IPS DF 6.9 (cell line): ENCODE data around the gene F11R.
A peak's percentile ranks its signal among the peaks of the same experiment; 100 is the strongest.
"Not testable (repeated sequence)": the region's sequence is repeated elsewhere in the genome, so short reads cannot be mapped to it uniquely, and the experiment has no call there.

ENCODE experiments used
- DNase-seq: peaks from one replicate; pipeline ENCODE4 v3.0.0-alpha.2; 2013; ENCODE audit warnings: low read depth, low spot score
- H3K27ac ChIP-seq: one replicate; pipeline ENCODE4 v1.5.1; 2013; ENCODE audit warnings: low read length, control low read depth
- H3K27me3 ChIP-seq: 2 replicates; pipeline ENCODE4 v1.6.1; 2013; ENCODE audit warnings: mild to moderate bottlenecking, low read length; ENCODE audit not compliant: control insufficient read depth, insufficient read depth
- H3K36me3 ChIP-seq: 2 replicates; pipeline ENCODE4 v1.6.1; 2013; ENCODE audit warnings: low read length; ENCODE audit not compliant: control insufficient read depth, insufficient read depth
- H3K4me1 ChIP-seq: 2 replicates; pipeline ENCODE4 v1.6.1; 2013; ENCODE audit warnings: low read length; ENCODE audit not compliant: control insufficient read depth, insufficient read depth
- H3K4me3 ChIP-seq: 2 replicates; pipeline ENCODE4 v1.5.1; 2013; ENCODE audit warnings: mild to moderate bottlenecking, low read length
- H3K9me3 ChIP-seq: 2 replicates; pipeline ENCODE4 v1.6.1; 2013; ENCODE audit warnings: low read length, inconsistent platforms; ENCODE audit not compliant: control insufficient read depth, insufficient read depth
- WGBS: extraction: QIAGEN DNeasy Blood & Tissue Kit; methylation state at CpG from one replicate; pipeline ENCODE4 v1.1.7; 2013; ENCODE audit warnings: mixed read lengths, missing lambda C conversion rate; ENCODE audit not compliant: insufficient read length, insufficient coverage; 5-methylcytosine and 5-hydroxymethylcytosine counted together

Gene F11R

DNA sequence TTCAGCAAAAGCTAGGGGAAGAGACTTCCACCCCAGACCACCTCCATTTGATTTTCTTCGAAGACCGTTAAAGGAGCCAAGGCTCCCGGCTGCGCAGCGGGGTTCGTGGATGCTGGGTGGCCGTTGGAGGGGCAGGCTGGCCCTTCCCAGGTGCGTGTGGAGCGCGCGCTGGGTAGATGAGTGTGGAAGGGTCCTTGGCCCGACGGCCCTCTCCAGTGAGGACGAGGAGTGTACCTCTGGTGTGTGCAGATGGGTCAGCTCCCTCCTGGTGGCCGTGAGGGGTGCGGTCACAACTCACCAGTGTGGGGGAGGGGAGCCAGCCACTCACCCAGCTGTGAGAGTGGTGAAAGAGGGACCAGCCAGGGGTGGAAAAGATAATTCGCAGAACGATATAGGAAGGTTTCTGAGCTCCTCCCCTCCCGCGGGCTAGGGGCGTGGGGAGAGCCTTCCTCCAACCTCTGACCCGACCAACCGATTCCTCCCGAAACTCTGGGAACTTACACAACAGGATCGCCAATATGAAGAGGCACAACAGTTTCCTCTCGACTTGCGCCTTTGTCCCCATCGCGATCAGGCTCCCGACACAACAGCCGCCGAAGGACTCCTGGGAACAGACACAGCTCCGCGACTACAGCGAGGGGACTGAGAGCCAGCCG lies at the start of gene F11R:
TSS of gene F11R (minus strand) at position 644 of the 656 bp plus-strand sequence. CDS start at position 565, 79 bp downstream.
- H3K27me3 ChIP-seq = no peaks in the 10 kb centered on the region
- peak within 1 kb of the TSS; percentile 74 for H3K4me3 ChIP-seq
- WGBS = no CpG with 5 or more reads among the region's 36 CpGs
- H3K9me3 ChIP-seq = no peaks in the 10 kb centered on the region
- peaks cover 3% of the 10 kb centered on the region for H3K4me1 ChIP-seq
- no peaks in the 10 kb centered on the region for H3K36me3 ChIP-seq
- no peak for DNase-seq
- no peak within 1 kb of the TSS for H3K27ac ChIP-seq

DNA sequence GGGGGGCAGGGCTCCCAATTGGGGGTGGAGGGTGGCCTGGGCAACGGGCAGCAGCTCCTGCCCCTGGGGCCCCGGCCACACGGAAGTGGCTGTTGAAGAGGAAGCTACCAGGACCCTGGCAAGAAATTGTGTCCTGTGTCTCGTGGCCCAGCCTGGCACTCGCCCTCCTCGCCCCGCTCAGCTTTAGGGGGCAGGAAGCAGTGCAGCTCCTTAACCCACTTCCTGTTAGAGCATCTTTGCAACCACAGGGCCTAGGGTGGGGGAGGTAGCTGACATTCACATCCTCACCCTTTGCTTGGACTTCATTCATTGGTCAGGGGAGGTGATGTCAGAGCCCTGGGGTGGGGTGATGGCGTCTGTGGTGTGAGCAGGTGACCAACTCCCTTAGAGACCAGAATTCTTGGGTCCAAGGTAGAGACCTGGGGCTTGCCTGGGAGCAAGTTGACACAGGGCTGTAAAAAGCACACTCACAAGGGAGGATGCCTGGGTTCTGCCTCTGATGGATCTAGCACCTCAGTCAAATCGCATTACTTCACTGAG lies 48.8 kb upstream of the F11R start, which contains the start of gene ARHGAP30:
TSS of gene ARHGAP30 (minus strand) at position 161 of the 540 bp plus-strand sequence. CDS start 267 bp downstream, outside the sequence.
- H3K4me3 ChIP-seq = no peak within 1 kb of the TSS
- no peaks in the 10 kb centered on the region; the same call in 1 of the 2 replicates for H3K4me1 ChIP-seq
- H3K27me3 ChIP-seq = no peaks in the 10 kb centered on the region
- no peaks in the 10 kb centered on the region for H3K9me3 ChIP-seq
- WGBS = no CpG with 5 or more reads among the region's 9 CpGs
- DNase-seq = no peak
- H3K36me3 ChIP-seq = no peaks in the 10 kb centered on the region
- no peak within 1 kb of the TSS for H3K27ac ChIP-seq

DNA sequence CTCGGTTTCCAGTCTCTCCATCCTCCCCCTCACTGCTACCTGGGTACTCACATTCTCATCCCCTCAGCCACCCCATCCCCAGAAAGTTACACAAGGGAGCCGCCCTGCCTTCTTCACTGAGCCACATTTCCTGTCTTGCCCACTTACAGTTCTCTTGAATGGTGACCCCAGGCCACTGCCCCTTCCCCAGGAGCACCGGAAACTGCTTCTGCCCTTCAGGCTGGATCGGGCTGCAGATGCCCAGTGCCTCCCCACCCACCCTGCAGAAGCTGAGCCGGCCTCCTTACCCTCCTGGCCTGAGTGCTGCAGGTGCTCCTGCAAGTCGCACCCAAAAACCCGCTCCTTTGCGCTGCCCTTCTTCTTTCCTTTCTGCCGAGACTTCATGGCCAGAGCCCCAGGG lies 48.3 kb upstream of the F11R start:
- DNase-seq = no peak
- Histone ChIP-seq H3K27me3 (no peaks in the 10 kb centered on the region), H3K36me3 (no peaks in the 10 kb centered on the region), H3K27ac (no peak overlapping the region), H3K4me3 (no peak overlapping the region), H3K4me1 (no peaks in the 10 kb centered on the region; the same call in 1 of the 2 replicates), H3K9me3 (no peaks in the 10 kb centered on the region)
- WGBS = no CpG with 5 or more reads among the region's 9 CpGs

DNA sequence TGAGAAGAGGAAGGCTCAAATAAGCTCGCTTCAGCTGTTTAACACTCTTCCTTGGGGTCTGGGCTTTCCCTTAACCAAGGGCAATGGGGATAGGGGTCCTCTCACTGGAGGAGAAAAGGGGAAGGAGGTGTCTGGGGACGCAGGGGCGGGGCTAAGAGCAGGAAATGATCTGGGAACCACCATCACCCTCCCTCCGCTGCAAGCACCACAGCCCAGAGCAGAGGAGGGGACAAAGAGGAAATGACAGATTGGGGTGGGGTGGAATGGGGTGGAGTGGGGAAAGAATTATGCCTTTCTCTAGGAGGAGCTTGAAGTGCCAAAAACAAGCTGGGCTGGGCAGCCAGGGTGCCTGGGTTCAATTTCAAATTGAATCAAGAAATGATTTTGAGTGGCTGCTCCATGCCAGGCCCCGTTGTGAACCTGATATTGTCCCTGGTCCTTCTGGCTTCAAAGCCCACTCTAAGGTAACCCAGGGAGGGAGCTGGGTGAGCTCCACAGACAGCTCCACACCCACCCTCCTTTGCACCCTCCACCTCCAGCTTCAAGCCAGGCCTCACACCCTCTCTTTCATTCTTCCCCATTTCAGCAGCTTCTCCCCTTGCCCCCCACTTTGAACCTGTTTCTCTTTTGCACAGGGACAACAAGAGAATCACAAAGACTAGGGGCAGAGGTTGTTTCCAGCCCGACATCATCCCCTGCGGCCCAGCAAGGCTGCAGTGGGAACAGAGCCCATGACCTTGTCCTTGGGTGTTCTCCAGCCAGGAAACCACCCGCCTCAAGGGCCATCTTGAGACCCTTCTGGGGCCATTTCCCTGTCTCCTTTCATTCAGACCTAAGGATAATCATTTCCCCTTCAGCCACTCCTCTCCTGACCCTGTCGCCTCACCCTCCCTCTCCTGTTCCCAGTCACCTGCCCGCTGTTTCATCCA lies 47.6 kb upstream of the F11R start:
- Histone ChIP-seq H3K4me3 (no peak overlapping the region), H3K9me3 (no peaks in the 10 kb centered on the region), H3K27ac (no peak overlapping the region), H3K4me1 (no peaks in the 10 kb centered on the region; the same call in 1 of the 2 replicates), H3K27me3 (no peaks in the 10 kb centered on the region), H3K36me3 (no peaks in the 10 kb centered on the region)
- no CpG with 5 or more reads among the region's 10 CpGs for WGBS
- no peak for DNase-seq

DNA sequence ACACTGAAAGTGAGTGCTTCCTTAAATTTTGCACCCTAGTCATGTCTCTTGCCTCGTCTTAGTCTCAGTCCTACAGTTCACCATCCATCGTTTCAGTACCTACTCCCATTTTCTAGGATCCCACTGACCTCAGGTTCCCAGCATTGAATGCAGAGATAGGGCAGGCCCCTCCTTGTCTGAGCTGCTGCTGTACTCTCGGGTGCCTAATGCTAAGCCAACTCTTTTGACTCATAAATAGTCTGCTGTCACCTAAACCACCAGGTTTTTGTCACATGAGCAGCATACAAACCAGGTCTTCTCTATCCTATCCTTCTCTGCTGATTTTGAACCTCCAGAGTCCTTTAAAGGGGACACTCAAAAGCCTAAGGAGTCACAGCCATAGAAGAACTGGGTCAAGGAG lies 45.7 kb upstream of the F11R start:
- no peak for DNase-seq
- H3K27ac ChIP-seq = no peak overlapping the region
- no peaks in the 10 kb centered on the region for H3K27me3 ChIP-seq
- H3K36me3 ChIP-seq = no peaks in the 10 kb centered on the region
- H3K4me3 ChIP-seq = no peak overlapping the region
- H3K9me3 ChIP-seq = no peaks in the 10 kb centered on the region
- H3K4me1 ChIP-seq = no peaks in the 10 kb centered on the region; the same call in 1 of the 2 replicates
- WGBS = no CpG with 5 or more reads among the region's 3 CpGs

DNA sequence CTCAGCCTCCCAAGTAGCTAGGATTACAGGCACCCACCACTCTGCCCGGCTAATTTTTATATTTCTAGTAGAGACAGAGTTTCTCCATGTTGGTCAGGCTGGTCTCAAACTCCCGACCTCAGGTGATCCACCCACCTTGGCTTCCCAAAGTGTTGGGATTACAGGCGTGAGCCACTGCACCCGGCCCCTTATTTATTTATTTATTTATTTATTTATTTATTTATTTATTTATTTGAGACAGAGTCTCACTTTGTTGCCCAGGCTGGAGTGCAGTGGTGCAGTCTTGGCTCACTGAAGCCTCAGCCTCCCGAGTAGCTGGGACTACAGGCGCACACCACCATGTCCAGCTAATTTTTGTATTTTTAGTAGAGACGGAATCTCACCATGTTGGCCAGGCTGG lies 44.7 kb upstream of the F11R start:
- not testable (repeated sequence) for H3K27me3 ChIP-seq, H3K36me3 ChIP-seq, H3K27ac ChIP-seq, DNase-seq, H3K9me3 ChIP-seq, H3K4me3 ChIP-seq, H3K4me1 ChIP-seq
- whole genome bisulfite sequencing = no CpG with 5 or more reads among the region's 7 CpGs

DNA sequence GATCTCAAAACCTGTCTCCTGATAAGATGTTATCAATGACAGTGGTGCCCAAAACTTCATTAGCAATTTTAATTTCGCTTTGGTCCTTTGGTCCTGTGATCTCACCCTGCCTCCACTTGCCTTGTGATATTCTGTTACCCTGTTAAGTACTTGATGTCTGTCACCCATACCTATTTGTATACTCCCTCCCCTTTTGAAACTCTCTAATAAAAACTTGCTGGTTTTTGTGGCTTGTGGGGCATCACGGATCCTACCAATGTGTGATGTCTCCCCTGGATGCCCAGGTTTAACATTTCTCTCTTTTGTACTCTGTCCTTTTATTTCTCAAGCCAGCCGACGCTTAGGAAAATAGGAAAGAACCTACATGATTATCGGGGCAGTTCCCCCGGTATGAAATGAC lies 43.0 kb upstream of the F11R start:
- H3K27ac ChIP-seq, H3K9me3 ChIP-seq, H3K36me3 ChIP-seq, H3K4me3 ChIP-seq, H3K27me3 ChIP-seq, DNase-seq, H3K4me1 ChIP-seq: not testable (repeated sequence)
- no CpG with 5 or more reads among the region's 6 CpGs for WGBS

DNA sequence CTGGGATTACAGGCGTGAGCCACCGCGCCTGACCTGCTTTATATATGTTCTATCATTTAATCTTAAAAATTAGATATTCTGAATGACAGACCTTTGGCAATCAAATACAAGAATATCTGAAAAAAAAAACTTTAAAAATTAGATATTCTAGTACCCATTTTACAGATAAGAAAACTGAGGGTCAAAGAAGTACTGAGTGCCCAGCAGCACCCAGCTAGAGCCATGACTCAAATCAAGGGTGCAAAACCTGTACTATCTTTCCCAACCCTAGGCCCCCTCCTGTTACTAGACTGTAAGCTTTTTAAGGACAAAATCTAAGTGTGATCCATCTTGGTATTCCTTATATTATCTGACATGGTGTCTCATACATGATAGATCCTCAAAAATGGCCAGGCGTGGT lies 40.5 kb upstream of the F11R start:
- Histone ChIP-seq H3K36me3 (no peaks in the 10 kb centered on the region), H3K27ac (no peak overlapping the region), H3K27me3 (no peaks in the 10 kb centered on the region), H3K4me3 (no peak overlapping the region), H3K9me3 (no peaks in the 10 kb centered on the region), H3K4me1 (no peaks in the 10 kb centered on the region)
- DNase-seq = no peak
- no CpG with 5 or more reads among the region's 4 CpGs for WGBS

DNA sequence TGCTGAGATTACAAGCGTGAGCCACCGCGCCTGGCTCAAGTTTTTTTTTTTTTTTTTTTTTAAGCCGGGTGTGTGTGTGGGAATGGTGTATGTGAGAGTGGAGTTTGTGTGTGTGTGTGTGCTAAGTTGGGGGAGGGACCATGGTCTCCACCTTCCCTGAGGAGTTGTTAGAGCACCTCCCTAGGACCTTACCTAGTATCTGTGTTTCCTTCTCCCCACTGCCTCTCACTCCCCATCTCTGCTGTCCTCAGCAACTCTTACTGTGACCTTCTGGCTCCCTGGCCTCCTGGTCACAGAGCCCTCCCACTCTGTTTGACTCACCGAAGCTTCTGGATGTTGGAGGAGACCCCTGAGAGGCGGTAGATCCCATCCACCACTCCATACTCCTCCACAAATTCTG lies 38.3 kb upstream of the F11R start:
- no peaks in the 10 kb centered on the region for H3K4me1 ChIP-seq
- DNase-seq = no peak
- no peaks in the 10 kb centered on the region for H3K9me3 ChIP-seq
- WGBS = no CpG with 5 or more reads among the region's 6 CpGs
- H3K27me3 ChIP-seq = no peaks in the 10 kb centered on the region
- no peak overlapping the region for H3K27ac ChIP-seq
- H3K4me3 ChIP-seq = no peak overlapping the region
- H3K36me3 ChIP-seq = no peaks in the 10 kb centered on the region

DNA sequence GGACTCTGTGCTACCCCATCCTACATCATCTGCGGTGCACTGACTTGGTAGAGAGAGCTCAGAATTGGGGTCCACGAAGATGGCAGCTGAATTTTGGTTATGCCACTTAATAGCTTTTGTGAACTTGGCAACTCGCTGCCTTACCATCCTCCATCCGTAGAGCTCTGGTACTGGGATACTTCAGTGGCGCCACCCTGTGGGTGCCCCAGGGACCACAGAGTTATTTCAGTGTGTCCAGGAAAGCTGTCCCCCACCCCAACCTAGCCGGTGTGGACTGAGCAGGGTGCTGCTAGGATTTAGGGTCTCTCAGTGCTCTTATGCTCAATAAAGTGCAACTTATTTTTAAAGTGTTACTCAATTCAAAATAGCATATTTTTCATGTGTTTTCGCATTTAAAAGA lies 33.9 kb upstream of the F11R start:
- H3K27me3 ChIP-seq = no peaks in the 10 kb centered on the region
- no CpG with 5 or more reads among the region's 7 CpGs for WGBS
- H3K27ac ChIP-seq = no peak overlapping the region
- no peaks in the 10 kb centered on the region for H3K9me3 ChIP-seq
- H3K4me3 ChIP-seq = no peak overlapping the region
- DNase-seq = no peak
- no peaks in the 10 kb centered on the region for H3K4me1 ChIP-seq
- no peaks in the 10 kb centered on the region for H3K36me3 ChIP-seq
